ENCODE measurements around the gene PROSER1.

GRCh38 chr13:39044536-39044935, 6.6 kb upstream of the PROSER1 start:
- TF ChIP-seq POLR2AphosphoS5 (IDR thresholded peaks at IDR 0.05): no peak
- no peak for TF ChIP-seq POLR2A (IDR thresholded peaks at IDR 0.05)
- TF ChIP-seq CTCF (IDR thresholded peaks at IDR 0.05): no peak

All from sigmoid colon (tissue), 4 donors.